ENCODE data around the gene MXI1.

MXI1 gene

GRCh38 chr10:110216942-110217661, 9.7 kb downstream of the MXI1 start:
- no peak for DNase-seq

DNA sequence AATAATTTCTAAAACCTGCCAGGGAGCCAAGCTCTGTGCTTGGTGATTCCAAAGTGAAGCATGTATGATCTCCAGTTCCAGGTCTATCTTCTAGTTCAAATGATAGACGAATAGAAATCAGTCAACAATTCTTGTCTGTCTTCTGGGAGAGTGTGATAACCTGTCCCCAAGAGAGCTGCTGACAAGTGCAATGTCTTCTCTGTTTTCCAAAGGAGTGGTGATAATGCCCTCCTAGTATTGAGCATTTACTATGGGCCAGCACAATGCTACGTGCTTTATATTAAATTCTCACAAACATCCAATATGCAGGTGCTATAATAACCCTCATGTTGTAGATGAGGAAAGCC, 10.2 kb downstream of the MXI1 start:
- DNase-seq = no peak

GRCh38 chr10:110218632-110219031, 11.2 kb downstream of the MXI1 start:
- peak in 1 of 2 donors; percentile 24 for DNase-seq

GRCh38 chr10:110219884-110220283, 12.5 kb downstream of the MXI1 start:
- no peak for DNase-seq

DNA sequence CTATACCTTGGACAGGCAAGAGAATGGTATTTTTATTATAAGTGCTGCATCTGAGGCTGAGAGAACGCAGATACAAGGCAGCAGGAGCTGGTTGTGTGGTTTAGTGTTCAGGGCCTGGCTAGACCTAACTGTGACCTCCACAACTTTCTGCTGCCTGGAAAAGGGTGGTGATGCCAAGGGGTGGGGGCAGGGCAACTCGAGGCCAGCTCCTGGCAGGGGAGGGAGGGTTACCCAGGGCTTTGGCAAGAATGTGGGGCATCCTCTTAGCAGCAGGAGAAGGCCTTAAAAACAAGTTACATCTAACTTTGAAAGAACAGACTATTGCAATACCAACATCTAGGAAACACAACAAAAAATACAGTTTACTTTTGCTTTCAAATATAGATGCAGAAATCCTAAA, 13.0 kb downstream of the MXI1 start:
- DNase-seq = no peak

- DNase-seq = no peak
Measured at GRCh38 chr10:110221044-110221720, 13.8 kb downstream of the MXI1 start.

- peak; percentile 80 to 87 for DNase-seq
Measured at GRCh38 chr10:110221721-110222261, 14.4 kb downstream of the MXI1 start.

DNA sequence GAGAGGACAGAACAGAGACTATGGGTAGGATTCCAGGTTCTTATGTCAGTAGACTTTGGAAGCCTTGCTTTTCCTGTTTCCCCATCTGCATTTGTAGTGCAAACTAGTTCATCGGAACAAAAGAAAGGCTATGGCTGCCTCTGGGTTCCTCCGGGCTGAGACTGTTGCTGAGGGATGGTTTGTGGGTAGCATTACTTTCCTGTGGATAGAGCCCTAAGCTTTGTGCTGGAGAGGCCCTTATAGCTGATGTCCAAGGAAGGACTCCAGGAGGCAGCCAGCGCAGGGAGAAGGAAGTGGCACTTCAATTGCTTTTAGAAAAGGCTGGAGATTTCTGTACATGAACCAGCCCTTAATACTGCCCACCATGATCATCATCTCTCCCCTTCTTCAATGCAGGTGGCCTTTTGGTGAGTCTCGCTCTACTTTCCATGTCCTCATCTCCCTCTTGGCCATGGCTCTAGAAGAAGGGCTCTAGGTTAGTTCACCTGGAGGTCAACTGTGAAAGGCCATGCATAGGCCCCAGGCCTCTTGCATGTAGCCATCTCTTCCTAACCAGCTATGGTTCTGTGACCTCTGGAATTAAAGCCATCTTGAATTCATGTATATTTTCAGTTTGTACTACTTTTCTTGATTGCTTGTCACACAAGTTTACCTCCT, 15.4 kb downstream of the MXI1 start:
- no peak for DNase-seq

DNA sequence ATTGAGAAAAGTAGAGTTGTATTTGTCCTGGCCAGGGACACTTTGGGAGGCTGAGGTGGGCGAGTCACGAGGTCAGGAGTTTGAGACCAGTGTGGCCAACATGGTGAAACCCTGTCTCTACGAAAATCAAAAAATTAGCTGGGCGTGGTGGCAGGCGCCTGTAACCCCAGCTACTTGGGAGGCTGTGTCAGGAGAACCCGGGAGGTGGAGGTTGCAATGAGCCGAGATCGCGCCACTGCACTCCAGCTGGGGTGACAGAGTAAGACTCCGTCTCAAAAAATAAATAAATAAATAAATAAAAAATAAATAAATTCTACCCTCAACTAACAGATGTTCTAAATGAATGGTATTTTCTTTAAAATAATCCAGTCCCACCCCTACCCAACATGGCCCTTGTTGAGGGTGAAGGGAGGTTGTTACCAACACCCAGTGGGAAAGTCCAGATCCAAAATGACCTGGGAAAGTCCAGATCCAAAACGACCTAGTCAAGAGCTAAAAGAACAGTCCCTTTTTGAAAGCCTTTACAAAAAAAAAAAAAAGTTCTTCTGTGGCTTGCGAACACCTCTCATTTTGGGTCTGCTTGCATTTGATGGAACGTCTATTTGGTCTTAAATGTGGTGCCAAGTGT, 16.0 kb downstream of the MXI1 start:
- DNase-seq = no peak

- DNase-seq = no peak
Measured at GRCh38 chr10:110224992-110225391, 17.6 kb downstream of the MXI1 start.

DNA sequence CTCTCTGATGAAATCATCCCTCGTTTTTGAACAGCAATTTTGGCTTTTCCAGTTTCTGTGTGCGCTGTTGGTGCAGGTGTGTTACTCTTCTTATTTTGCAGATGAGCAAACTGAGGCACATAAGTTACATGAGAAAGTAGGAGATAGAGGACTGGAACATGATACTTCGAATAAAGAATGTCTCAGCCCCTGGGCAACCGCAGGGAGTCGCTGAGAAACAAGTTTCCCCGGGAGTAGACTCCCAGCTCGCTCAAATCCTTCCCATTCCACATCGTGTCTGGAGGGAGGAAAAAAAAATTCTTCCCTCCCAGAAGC, 18.0 kb downstream of the MXI1 start:
- no peak for DNase-seq

DNA sequence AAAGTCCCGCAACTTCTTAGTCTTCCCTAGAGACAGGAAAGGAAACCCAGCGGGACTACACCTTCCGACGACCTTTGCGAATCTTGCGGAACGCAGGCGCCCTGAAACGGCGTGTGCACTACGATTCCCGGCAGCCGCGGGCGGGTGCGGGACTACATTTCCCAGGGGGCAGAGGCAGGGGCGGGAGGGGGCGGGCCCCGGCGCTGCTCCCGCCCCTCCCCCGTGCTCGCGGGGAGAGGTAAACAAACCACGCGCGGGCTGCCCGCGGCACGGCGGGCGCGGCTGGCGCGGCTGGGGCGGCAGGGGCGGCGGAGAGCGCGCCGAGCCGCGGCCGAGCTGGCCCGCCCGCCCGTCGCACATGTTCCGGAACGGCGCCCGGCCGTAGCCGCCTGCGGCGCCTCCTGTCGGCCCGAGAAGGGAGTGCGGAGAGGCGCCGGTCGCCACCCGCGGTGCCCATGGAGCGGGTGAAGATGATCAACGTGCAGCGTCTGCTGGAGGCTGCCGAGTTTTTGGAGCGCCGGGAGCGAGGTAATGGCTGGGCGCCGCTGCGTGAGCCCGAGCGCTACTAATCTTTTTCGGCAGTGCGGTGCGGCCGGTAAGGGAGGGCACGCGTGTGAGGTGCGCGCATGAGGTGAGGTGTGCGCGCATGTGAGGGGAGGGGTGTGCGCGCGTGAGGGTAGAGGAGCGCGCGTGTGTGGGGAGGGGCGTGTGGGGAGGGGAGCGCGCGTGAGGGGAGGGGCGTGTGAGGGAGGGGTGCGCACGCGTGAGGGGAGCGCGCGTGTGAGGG, 18.5 kb downstream of the MXI1 start:
- peak; percentile 90 to 91 for DNase-seq

DNA sequence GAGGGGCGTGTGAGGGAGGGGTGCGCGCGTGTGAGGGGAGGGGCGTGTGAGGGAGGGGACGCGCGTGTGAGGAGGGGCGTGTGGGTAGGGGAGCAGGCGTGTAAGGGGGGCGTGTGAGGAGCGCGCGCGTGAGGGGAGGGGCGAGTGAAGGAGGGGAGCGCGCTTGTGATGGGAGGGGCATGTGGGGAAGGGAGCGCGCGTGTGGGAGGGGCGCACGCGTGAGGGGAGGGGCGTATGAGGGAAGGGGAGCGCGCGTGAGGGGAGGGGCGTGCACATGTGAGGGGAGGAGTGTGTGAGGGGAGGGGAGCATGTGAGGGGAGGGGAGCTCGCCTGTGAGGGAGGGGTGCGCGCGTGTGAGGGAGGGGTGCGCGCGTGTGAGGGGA, 19.1 kb downstream of the MXI1 start:
- peak; percentile 86 to 89 for DNase-seq

GRCh38 chr10:110226926-110227641, 19.7 kb downstream of the MXI1 start:
- DNase-seq = peak; percentile 82 to 84

DNA sequence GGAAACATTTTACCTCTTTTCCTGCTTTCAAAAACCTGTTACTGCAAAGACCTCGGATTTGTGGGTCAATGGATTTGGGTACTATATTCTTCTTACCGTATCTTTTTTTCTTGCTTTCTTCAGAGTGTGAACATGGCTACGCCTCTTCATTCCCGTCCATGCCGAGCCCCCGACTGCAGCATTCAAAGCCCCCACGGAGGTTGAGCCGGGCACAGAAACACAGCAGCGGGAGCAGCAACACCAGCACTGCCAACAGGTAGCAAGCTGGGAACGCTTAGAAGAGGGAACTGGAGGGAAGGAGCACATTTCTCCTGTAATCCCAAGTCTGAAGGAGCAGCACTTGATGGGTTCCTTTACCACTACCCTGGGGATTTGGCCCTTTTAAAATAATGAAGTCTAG, 20.7 kb downstream of the MXI1 start:
- no peak for DNase-seq

- DNase-seq = no peak
Measured at GRCh38 chr10:110229155-110229554, 21.8 kb downstream of the MXI1 start.

DNA sequence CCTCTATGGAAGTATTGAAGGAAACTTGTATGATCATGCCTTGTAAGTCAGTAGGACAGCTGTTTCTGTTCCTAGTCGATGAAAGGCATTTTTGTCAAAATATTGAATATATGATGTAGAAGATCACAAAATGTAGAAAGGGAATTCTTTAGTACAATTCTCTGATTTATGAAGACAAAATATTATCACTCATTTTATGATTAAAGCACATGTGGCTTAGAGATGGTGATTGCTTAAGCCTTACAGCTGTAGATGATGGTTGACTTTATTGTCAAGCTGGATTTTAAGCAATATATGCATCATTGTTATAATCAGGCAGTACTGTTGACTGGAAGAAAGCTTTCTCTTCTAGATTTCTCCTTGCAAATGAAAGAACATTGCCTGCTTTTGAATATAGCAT, 26.4 kb downstream of the MXI1 start:
- DNase-seq = no peak

GRCh38 chr10:110237894-110238480, 30.6 kb downstream of the MXI1 start:
- no peak for DNase-seq

GRCh38 chr10:110239892-110240291, 32.5 kb downstream of the MXI1 start:
- DNase-seq = no peak

DNA sequence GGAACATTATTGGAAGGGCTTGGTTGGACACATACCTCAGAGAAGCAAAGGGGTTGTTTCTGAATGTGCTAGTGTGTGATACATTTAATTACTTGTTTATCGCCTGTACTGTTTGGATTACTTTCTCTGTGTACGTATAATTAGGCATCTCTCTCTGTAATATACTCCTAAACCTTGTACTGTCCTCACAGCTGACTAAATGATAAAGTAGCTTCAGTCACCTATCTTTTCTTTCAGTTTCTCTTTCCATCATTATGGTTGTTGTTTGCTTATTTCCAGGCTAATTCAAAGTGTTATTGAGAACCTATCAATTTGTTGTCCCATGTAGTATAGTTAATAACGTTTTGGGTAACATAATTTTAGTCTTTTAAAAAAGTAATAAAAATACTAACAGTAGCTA, 34.0 kb downstream of the MXI1 start:
- DNase-seq = peak in 1 of 2 donors; percentile 27

GRCh38 chr10:110241841-110242240, 34.4 kb downstream of the MXI1 start:
- DNase-seq = no peak

DNA sequence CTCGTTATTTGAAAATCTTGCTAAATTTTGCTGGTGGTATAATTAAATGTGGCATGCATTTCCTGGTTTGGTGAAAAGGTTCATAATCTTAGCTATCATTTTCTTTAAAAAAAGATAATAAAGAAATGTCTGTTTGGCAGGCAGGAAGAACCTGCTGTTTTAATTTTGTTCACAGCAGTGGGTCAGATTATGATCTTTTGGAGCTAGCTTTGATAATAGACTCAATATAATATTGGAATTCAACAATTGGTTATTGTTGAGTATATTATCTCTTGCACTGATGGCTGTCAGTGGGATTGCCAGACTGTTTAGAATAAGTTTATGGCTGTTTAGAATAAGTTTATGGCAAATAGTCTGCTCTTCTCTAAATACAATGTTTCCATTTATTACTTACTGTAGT, 35.1 kb downstream of the MXI1 start:
- DNase-seq = no peak

Data from CD4-positive, alpha-beta T cell treated with Interleukin-4 for 1 hour (primary cell).